Stimulated activated CD8-positive, alpha-beta memory T cell treated with anti-CD3 and anti-CD28 coated beads, Interleukin-7, amount 100 ng/mL, for 48 hours (primary cell): Measurements from ENCODE around the gene BCAR3.

ENCODE experiments used
- DNase-seq, 2 donors: peaks; one replicate each; pipeline ENCODE4 v3.0.0-alpha.2; 2020; ENCODE audit warnings: low read depth in 1 of 2; ENCODE audit errors: extremely low read depth in 1 of 2

Gene BCAR3

DNA sequence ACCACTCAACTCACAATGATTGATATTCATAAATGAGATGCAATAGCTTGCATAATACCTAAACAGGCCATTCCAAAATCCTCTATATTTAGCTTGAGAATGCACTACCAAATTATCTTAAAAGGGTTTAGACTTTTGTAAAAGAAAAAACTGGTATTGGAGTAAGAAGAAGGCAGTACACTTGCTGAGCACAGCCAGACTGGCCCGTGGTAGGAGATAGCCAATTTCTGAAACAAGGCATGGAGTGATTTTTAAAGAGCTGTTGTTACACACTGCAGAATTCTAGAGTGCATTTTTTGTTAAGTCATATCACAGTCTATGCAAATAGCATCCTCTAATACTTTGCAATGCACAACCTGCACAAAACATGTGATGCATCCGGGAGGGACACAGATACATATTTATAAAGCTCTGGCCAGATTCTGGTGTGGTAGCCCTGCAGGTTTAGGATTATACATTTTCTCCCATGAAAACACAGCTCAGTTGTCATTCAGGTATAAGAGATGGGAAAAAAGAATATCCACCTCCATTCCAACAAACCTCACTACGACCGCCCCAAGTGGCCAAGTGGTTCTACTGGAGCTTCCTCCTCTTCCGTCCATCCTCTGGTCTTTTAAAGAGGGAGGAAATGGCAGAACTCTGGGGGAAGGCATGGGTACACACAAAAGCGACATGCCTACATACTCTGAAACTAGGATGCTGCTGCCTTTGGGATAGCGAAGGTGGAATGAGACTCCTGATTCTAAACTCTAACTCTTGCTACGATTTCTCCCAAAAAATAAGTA lies 40.8 kb downstream of the BCAR3 start:
- no peak for DNase-seq

DNA sequence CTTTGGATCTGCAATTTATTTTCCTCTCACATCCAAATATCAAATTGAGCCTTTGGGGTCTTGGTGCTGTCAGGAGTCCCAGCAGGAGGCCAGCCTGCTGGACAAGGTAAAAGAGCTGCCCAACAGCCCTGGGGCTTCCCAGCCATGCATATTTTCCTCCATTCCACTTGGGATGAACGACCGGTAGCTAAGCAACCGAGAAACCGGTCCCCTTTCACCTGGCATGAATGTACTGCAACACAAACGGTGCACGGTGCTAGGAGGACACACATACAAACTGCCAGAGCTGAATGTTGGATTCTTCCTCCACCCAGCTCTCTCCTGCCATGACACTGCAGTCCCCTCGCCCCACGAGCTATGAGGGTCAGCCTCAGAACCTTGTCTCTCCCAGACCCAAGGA lies 42.7 kb downstream of the BCAR3 start:
- no peak for DNase-seq

GRCh38 chr1:93638307-93638847 lies 43.3 kb downstream of the BCAR3 start:
- no peak for DNase-seq

DNA sequence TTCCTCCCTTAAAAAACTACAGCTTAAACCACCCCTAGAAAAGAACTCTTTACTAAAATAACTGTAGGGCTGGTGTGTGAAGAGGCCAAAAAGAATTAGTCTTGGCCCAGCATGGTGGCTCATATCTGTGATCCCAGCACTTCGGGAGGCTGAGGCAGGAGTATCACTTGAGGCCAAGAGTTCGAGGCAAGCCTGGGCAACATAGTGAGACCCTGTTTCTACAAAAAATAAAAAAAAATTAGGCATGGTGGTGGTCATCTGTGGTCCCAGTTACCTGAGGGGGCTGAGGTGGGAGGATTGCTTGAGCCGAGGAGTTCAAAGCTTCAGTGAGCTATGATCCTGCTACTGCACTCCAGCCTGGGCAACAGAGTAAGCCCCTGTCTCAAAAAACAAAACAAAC lies 44.9 kb downstream of the BCAR3 start:
- DNase-seq, result no peak

- no peak for DNase-seq
Observed at GRCh38 chr1:93635614-93636543, 45.8 kb downstream of the BCAR3 start.

- no peak for DNase-seq
Observed at GRCh38 chr1:93633313-93633712, 48.3 kb downstream of the BCAR3 start.

- no peak for DNase-seq
Observed at GRCh38 chr1:93631626-93632365, 49.8 kb downstream of the BCAR3 start.

- DNase-seq, result no peak
Observed at GRCh38 chr1:93630168-93630567, 51.5 kb downstream of the BCAR3 start.

DNA sequence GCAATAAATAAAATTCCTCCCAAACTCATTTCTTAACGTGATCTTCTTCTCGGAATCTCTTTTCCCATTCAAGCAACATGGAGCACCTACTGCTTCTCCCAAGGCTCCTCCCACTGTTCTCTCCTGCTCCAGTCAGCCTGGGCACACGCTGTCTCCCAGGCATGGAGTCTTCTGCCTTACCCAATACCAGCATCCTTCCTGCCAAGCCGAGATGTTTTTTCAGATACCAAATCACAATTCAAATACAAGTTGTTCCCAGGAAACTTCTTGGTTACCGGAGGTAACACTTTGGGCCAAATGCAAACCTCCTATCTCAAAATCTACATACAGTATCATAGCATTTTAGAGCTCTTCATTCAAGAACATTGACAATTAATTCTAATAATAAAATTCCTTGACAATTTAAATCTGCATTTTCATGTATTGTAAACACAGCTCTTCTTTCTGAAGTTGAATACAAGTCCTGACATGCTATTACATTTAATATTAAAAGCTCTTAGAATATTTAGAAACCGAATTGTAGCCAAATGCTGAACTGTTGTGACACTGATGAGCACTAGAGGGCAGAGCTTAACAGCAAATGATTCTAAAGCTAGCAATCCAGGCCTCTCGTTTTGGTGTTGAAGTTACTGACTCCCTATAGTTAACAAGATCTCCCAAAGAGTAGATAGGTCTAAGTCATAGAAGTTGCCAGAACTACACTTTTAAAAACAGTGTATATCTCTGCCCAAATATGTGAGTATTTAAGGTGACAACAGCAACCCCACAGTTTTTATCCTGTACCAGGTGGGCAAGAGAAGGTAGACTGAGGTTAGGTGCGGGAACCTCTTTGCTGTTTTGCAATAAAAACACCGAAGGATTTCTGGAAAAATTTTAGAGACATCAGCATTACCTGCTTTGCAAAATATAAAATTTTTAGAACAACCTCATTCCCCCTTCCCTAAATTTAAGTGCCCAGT lies 52.3 kb downstream of the BCAR3 start:
- DNase-seq, result no peak

DNA sequence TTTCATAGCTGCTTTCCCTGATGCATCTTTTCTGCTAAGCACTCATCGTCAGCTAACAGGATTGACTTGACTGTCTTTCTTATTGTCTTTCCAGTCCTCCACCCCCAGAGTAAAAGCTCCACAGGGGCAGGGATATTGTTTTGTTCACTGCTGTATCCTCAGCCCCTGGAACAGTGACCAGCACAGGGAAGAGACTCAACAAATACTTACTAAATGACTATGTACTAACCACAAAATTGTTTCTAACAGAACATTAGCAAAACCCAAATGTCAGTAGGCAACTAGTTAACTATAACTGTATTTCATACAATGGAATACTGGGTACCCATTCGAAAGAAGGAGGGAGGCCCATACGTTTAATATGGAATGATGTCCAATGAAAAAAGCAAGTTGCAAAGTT lies 53.0 kb downstream of the BCAR3 start:
- DNase-seq, result no peak

DNA sequence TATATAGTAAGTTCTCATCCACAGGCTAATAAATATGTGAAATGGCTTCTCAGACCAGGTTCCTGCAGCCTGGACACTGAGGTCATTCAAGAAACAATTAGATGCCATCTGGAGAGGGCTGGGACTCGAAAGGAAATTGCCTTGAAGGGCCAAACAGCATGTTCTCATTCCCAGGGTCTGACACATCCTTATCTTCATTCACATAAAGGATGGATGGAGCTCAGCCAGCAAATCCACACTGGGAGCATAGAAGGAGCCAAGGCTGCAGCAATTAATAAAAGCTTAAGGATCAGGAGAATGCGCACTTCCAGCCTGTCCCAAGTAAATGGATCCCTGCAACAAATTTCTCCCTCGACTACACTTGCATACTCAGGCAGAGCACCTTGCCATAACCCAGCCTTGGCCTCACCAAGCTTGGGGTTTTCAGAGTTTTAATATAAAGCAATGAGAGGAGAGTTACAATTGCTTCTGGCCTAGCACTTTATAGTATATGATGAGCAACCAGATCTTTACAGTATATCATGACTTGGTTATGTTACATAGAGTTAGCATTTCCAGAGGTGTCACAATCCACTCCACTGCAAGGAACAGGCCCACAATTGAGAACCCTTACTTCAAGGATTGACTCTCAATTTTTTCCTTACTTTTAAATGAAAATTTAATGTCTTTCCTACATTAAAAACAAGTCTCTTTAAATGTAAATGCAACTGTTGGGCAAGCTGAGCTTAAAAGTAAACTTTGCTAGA lies 55.9 kb downstream of the BCAR3 start:
- DNase-seq, result no peak

DNA sequence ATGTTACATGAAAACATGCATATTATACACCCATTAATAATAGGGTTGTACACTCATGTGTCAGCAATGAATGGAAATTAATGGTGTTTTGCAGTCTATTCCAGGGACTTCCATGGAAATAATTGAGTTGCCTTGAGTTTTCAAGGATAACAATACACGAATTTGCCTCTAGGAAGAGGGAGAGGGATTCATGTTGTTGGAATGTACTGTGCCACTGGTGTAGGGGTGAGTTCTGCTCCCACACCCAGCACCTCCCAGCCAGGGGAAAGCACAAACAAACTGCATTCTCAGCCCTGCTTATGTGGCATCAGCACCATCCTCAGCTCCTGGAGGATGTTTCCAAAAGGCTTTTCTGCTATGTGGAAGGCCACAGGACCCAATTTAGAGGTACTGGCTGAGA lies 57.8 kb downstream of the BCAR3 start:
- no peak for DNase-seq

DNA sequence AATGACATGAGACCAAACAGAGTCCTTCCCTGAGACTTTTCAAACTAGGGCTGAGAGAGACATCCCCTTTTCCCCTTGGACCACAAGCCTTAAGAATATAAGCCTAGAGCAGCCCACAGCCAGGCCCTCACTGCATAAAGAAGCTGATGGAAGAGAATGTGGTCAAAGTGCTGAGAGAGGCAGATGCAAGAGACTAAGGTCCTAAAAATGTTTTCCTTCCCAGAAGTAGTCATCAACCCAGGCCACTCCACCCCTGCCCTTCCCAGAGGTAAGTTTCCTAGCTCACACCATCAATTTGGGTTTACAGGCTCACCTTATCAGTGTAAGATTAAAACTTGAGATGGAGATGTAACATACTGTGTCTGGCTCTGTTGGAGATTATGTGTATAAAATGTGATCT lies 58.2 kb downstream of the BCAR3 start:
- DNase-seq, result no peak

- no peak for DNase-seq
Observed at GRCh38 chr1:93621246-93621645, 60.4 kb downstream of the BCAR3 start.

GRCh38 chr1:93620841-93621210 lies 60.8 kb downstream of the BCAR3 start:
- no peak for DNase-seq

GRCh38 chr1:93620172-93620840 lies 61.3 kb downstream of the BCAR3 start:
- no peak for DNase-seq

GRCh38 chr1:93619507-93620171 lies 62.0 kb downstream of the BCAR3 start:
- DNase-seq, result no peak
